HPDE6-E6E7 (cell line): ENCODE measurements around the gene NPS.

Experiments
- DNase-seq: peaks from one replicate; pipeline ENCODE4 v3.0.0; 2011; ENCODE audit warnings: missing footprints; ENCODE audit errors: extremely low spot score

Gene NPS

GRCh38 chr10:127561647-127562046, 12.5 kb downstream of the NPS start:
- DNase-seq = no peak

GRCh38 chr10:127563718-127564553, 14.8 kb downstream of the NPS start:
- DNase-seq = no peak

GRCh38 chr10:127564644-127565043, 15.5 kb downstream of the NPS start:
- no peak for DNase-seq

GRCh38 chr10:127565583-127565982, 16.5 kb downstream of the NPS start:
- no peak for DNase-seq

GRCh38 chr10:127569210-127569609, 20.1 kb downstream of the NPS start:
- DNase-seq = no peak

- no peak for DNase-seq
Observed at GRCh38 chr10:127570036-127570435, 20.9 kb downstream of the NPS start.

GRCh38 chr10:127571386-127571785, 22.3 kb downstream of the NPS start:
- no peak for DNase-seq

- DNase-seq = no peak
Observed at GRCh38 chr10:127576051-127576450, 26.9 kb downstream of the NPS start.

GRCh38 chr10:127576740-127577161, 27.6 kb downstream of the NPS start:
- DNase-seq = no peak

- no peak for DNase-seq
Observed at GRCh38 chr10:127577376-127578258, 28.5 kb downstream of the NPS start.

GRCh38 chr10:127578259-127578960, 29.3 kb downstream of the NPS start:
- DNase-seq = no peak

- no peak for DNase-seq
Observed at GRCh38 chr10:127578961-127579305, 29.8 kb downstream of the NPS start.

- no peak for DNase-seq
Observed at GRCh38 chr10:127579640-127580039, 30.5 kb downstream of the NPS start.

GRCh38 chr10:127580822-127581221, 31.7 kb downstream of the NPS start:
- no peak for DNase-seq

GRCh38 chr10:127585519-127586023, 36.5 kb downstream of the NPS start:
- DNase-seq = no peak

GRCh38 chr10:127587668-127588365, 38.7 kb downstream of the NPS start:
- no peak for DNase-seq

- no peak for DNase-seq
Observed at GRCh38 chr10:127592586-127592985, 43.5 kb downstream of the NPS start.

- no peak for DNase-seq
Observed at GRCh38 chr10:127600479-127600878, 51.4 kb downstream of the NPS start.
